PFSK-1 (cell line): ENCODE results near the gene C12orf54.

Source experiments
- POLR2AphosphoS5 ChIP-seq: IDR thresholded peaks from 2 replicates; pipeline ENCODE4 v1.6.1; 2012; ENCODE audit warnings: low read depth, mild to moderate bottlenecking, control low read depth, low read length, moderate library complexity
- REST ChIP-seq, 2 experiments: IDR thresholded peaks; 2 replicates each; pipeline versions ENCODE4 v1.6.1 to v1.8.0; 2011 to 2012; ENCODE audit warnings: low read depth in 2 of 2, low read length in 2 of 2, control low read depth in 1 of 2, inconsistent platforms in 1 of 2, mild to moderate bottlenecking in 1 of 2, moderate library complexity in 1 of 2; ENCODE audit not compliant: insufficient read depth in 1 of 2
- SIN3A ChIP-seq: IDR thresholded peaks from 2 replicates; pipeline ENCODE4 v1.6.1; 2012; ENCODE audit warnings: mild to moderate bottlenecking, low read length, moderate library complexity, borderline replicate concordance; ENCODE audit not compliant: insufficient read depth
- TAF1 ChIP-seq: IDR thresholded peaks from 2 replicates; pipeline ENCODE4 v1.6.1; 2012; ENCODE audit warnings: low read length, control low read depth, borderline replicate concordance; ENCODE audit not compliant: insufficient read depth

GRCh38 chr12:48514728-48515127 is 32.4 kb downstream of the C12orf54 start:
- TF ChIP-seq REST (IDR thresholded peaks at IDR 0.05; ENCODE audit: insufficient read depth in 1 of 2, low read depth in 2 of 2, low read length in 2 of 2) (no peak), POLR2AphosphoS5 (no peak), SIN3A (no peak), TAF1 (no peak)
